Liver (tissue), 3 donors: Measurements from ENCODE around the gene COL24A1.

ENCODE experiments used
- CTCF ChIP-seq: fragments of 150-350 bp; IDR thresholded peaks from 2 replicates; pipeline ENCODE4 v1.5.1; 2017; ENCODE audit warnings: improper control_type of control experiment, low read depth, low read length; ENCODE audit not compliant: missing input control
- FOXA1 ChIP-seq: IDR thresholded peaks from 2 replicates; pipeline ENCODE4 v1.6.1; 2016; ENCODE audit warnings: antibody characterized with exemption
- HNF4A ChIP-seq, 2 donors: conservative IDR thresholded peaks; 2 replicates each; pipeline ENCODE4 v1.6.1; 2016; ENCODE audit warnings: antibody characterized with exemption in 2 of 2, mild to moderate bottlenecking in 2 of 2
- MAX ChIP-seq: IDR thresholded peaks from 2 replicates; pipeline ENCODE4 v1.6.1; 2016; ENCODE audit warnings: antibody characterized with exemption
- REST ChIP-seq: IDR thresholded peaks from 2 replicates; pipeline ENCODE4 v1.6.1; 2016; ENCODE audit warnings: antibody characterized with exemption, mild to moderate bottlenecking
- TAF1 ChIP-seq: conservative IDR thresholded peaks from 2 replicates; pipeline ENCODE4 v1.6.1; 2016; ENCODE audit warnings: antibody characterized with exemption, mild to moderate bottlenecking
- YY1 ChIP-seq: IDR thresholded peaks from 2 replicates; pipeline ENCODE4 v1.6.1; 2016; ENCODE audit warnings: antibody characterized with exemption, mild to moderate bottlenecking
- TF ChIP-seq, protein P1 (sequence below): IDR thresholded peaks from 2 replicates; pipeline ENCODE4 v1.6.1; 2016; ENCODE audit warnings: antibody characterized with exemption
- TF ChIP-seq, protein P2 (sequence below): IDR thresholded peaks from 2 replicates; pipeline ENCODE4 v1.6.1; 2016; ENCODE audit warnings: antibody characterized with exemption
- donor health status: healthy.
- donor health status: healthy.

DNA sequence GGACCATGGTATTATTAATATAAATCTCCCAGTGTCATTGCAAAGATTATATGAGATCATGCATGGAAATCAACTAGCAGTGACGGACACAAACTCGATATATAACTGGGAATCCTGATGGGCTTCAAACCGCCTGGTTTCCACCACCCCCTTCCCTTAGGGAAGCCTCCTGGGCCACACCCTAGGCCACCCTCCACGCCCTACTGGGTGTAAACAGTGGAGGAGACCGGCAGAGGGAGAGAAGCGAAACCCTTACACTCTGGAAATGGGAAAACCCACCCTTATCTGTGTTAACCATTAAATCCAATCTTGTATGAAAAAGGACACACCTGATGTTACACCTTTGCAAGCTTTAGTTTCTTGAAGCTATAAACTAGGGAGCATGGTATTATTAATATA, 447.7 kb downstream of the COL24A1 start:
- TF ChIP-seq FOXA1 (no peak), TAF1 (no peak), CTCF (no peak), MAX (no peak), YY1 (no peak), REST (no peak), HNF4A (conservative IDR thresholded peaks at IDR 0.05) (no peak)
- TF ChIP-seq, protein P1, sequence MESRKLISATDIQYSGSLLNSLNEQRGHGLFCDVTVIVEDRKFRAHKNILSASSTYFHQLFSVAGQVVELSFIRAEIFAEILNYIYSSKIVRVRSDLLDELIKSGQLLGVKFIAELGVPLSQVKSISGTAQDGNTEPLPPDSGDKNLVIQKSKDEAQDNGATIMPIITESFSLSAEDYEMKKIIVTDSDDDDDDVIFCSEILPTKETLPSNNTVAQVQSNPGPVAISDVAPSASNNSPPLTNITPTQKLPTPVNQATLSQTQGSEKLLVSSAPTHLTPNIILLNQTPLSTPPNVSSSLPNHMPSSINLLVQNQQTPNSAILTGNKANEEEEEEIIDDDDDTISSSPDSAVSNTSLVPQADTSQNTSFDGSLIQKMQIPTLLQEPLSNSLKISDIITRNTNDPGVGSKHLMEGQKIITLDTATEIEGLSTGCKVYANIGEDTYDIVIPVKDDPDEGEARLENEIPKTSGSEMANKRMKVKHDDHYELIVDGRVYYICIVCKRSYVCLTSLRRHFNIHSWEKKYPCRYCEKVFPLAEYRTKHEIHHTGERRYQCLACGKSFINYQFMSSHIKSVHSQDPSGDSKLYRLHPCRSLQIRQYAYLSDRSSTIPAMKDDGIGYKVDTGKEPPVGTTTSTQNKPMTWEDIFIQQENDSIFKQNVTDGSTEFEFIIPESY: no peak
- TF ChIP-seq, protein P2, sequence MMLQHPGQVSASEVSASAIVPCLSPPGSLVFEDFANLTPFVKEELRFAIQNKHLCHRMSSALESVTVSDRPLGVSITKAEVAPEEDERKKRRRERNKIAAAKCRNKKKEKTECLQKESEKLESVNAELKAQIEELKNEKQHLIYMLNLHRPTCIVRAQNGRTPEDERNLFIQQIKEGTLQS: no peak
